ENCODE results near the gene HECW1.
"Not testable (repeated sequence)": the region's sequence is repeated elsewhere in the genome, so short reads cannot be mapped to it uniquely, and the experiment has no call there.

HECW1 gene

DNA sequence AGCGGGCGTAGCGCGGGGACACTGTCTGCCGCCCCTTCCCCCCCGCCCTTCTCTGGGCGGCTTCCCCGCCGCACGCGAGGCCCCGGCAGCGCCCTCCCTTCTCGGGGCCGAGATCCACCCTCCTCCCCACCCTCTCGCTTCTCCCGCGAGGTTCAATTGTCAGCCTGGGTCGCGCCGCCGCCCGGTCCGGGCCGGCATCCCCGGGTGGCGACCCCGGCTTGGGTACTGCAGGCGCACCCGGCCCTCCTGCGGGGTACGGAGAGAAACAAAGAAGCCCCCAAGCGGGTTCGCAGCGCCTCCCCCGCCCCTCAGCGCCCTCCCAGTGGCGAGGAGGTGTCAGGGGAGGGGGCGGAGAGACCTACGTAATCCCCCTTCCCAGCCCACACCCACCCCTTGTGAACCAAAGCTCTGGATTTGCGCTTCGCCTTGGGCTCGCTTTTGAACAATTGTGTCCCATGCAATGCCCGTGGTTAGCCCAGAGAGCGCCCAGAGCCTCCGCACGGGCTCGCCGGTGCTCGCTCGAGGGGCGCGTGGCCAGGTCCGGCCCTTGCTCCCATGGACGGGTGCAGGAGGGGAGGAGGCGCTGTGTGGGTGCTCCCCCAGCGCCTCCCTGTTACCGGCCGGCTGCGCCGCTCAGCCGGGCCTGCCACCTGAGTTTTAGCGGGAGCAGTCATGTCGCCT lies 634 bp downstream of the HECW1 start:
- no peak for DNase-seq

DNA sequence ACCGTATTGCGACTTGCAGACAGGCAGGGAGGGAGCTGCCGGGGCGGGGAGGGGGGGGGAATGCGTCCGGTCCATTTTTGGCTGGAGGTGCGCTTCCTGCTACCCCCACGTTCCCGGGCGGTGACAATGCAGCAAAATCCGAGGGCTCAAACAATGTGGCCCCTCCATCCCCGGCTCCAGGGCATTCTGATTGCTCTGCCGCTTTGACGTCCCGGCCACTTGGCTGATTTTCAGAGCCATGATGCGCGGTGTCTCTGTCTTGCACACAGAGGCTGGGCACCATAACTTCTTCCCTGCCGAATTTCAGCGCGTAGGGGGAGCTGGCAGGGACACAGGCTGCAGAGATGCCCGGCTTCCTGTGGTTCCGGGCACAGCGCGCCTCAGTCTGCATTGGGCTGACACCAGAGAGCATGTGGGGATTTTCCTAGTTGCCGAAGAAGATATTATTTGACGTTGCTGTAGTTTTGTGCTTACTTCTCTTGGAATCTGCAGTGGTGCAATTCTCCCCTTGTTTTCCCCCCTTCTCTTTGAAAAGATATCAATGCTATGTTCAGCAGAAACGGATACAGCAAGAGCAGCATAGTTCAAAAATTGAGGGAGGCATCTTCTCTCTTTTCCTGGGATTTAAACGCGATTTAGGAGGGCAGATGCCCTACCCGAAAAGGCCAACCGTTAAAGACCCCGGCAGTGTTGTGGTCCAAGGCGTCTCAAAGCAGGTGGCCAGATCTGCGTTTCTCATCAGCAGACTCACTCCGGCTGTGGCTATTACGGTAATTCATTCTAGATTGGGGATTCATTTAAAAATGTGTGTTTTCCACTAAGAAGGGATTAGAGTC lies 1.4 kb downstream of the HECW1 start:
- no peak for DNase-seq

DNA sequence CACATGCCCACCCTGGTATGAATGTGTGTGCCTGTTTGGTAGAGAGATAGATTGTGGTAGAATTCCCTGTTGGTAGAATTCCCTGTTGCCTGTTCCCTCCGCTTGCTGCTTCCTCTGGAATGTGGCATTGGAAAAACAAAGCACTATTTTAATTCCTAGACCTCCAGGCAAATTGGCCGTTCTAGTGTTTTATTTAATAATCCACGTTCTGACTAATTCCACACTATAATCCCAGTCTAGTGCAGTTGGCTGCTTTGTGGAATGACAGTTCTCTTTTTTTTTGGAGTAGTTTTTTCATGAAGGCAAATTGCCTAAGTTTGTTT lies 2.0 kb downstream of the HECW1 start:
- no peak for DNase-seq

DNA sequence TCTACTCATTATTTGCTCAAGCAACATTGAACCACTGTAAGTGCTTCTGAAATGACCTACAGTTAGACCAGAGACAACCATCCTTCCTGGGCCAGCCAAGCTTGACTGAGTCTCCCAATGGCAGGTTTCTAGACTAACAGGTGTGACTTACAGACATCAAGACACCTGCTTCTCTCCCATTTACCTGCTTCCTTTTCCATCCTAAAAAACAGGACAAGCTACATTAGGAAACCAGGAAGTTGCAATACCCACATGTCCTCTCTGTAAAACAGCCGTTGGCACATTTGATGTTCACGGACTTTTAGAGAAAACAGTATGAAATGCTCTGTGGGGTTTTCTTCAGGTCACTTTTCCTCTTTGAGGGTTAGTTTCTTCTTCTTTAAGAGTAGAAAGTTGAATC lies 4.0 kb downstream of the HECW1 start:
- DNase-seq = no peak

DNA sequence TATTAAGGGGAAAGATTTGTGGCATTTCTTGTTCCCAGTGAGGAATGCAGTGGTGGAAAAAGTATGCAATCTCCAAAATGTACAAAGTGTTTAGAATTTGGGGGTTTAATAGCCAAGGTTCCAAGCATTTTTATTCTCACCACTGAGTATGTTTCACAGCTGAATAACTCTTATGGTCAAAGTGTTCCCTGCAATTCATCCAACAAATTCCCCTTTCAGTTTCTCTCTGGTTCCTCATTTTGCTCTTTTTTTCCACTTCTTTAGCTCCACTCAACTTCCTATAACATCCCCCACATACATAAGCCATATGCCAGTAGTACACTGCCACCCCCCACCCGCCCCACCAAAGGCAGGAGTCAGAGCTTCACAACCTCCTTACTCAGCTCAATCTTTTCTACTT lies 4.6 kb downstream of the HECW1 start:
- no peak for DNase-seq

DNA sequence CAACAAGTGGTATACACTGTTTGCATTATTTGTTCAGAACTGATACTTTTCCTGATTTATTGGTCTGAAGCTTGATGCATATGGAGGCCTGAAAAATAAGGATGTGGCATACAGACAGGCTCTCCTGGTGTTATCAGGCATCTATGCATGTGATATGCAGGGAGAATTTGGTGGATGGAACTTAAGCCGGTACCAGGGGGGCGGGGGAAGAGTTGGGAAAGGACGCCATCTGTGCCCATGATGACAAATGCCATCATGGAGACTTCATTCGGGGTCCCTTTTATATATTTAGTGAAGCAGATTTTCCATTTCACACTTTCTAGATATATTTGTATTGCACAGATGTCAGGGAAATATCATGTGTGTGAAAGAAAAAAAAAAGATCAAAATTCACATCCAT lies 5.4 kb downstream of the HECW1 start:
- DNase-seq = no peak

DNA sequence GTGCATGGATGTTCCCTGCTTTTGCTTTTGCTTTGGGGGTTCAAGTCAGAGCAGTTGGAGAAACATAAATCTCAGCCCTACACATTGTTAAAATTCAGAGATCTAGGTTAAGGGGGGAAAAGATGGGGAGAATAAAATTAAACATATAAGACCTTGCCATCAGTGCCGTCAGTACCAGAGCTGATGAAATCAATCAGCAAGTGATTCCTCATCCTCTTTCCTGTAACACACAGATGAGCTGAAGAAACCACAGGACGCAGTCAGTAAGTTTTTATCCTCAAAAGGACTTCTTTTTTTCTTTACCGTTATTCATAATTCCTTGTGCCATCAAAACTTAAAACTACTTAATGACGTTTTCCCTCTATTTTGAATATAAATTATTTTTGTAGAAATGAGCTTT lies 5.9 kb downstream of the HECW1 start:
- no peak for DNase-seq

DNA sequence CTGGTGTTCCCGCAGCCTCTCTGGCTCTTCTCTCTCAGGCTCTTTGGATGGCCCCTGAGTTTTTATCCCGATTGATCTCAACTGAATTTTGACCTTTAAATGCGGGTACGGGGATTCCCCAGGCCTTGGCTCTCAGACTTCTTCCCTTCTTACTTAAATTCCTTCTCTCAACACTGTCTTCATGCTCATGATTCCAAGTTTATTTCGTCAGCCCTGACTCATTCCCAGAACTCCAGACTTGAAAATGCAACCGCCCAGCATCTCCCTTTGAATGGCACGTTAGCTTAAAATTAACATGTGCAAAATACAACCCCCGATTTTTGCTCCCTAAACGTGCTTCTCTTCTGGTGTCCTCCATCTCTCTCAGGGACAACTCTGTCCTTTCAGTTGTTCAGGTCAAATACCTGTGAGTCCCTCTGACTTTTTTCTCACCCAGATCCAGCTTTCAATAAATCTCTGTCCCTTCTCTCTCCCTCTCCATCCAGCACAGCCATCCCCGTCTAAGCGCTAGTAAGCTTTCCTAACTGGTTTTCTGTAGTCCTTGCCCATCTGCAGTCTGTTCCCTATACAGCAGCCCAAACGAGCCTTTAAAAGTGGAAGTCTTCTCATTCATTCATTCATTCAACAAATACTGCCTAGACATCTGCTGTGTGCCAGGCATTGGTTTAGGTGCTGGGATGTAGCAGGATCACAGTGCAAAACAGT lies 7.1 kb downstream of the HECW1 start:
- no peak for DNase-seq

DNA sequence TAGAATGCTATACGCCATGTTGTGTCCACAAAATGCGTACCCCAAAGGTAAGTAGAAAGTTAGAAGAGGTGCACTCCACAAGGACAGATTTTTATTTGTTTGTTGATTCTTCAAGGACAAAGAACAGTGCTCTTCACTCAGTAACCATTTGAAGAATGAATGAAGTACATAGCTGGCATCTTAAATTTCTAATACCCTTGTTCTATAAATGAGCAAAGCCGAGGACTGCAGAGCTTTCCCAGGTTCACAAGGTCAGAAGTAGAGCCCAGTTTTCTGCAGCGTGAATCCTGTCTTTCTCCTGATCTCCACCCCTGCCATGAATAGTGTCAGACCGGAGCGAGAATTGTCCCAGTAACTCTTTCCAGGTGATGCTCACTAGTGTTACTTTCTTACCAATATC lies 9.5 kb downstream of the HECW1 start:
- no peak for DNase-seq

DNA sequence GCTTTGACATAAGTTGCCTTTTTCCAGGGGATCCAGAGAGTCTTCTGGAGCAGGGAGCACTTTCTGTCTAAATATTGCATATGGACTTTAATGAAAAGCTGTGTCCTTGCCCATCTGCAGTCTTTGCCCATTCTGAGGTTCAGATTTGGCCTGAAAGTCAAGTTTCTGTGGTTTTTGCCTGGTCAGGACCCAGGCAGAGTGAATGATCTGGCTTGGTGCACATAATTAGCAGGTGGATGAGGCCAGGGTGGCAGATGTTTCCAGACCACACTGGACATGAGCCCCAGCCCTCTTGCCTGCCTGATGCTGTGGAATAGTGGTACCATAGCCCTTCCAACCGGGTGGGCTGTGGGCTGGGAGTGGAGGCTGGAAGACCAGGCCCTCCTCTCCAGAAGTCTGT lies 11.0 kb downstream of the HECW1 start:
- DNase-seq = no peak

DNA sequence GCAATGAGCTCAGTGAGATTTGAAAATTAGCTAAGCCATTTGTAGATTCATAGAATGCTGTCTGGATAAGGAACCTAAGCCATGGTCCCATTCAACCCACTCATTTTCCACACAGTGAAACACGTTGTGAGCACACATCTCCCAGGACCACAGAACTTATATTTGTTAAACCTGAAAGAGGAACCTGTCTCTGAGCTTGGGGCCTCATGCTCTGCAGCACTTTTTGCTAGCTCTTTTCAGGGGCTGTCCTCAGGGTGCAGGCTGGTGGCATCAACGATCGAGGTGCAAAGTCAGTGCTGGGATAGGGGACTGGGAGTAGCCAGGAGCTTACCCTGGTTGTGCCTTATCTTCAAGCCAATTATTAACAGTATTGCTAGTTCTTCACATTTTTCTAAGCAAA lies 11.9 kb downstream of the HECW1 start:
- DNase-seq = no peak

DNA sequence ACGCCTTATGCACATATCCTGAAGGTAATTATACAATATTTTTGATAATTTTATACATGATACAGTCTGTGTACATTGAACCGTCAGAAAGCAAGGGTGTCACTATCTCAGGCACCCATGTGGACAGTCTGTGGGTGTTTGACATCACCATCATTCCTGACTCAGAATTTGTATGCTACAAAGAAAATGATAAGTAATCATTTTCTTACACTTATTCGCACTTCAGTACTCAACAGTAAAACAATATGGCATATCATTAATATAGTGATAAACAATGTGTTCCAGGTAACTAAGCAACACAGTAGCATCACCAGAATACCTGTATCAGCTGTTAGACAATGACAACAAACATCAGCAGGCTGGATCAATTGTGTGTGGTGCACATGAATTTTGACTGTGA lies 17.9 kb downstream of the HECW1 start:
- DNase-seq = no peak

DNA sequence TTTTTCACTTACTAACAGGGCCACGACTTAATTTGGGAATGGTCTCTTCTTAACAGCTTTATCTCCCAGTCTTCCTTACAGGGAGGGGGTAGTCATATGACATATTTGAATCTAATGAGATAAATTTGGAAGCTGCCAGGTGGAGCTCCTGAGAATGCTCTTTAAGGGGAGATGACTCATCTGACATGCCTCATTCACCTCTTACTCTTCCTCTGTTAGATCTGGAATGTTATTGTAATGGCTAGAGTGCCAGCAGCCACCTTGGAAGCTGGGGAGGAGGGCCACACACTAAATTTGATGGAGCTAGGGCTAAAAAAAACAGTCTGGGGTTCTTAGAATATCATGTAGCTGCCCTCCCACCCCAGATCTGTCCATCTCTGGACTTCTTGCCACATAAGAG lies 22.7 kb downstream of the HECW1 start:
- DNase-seq = no peak

DNA sequence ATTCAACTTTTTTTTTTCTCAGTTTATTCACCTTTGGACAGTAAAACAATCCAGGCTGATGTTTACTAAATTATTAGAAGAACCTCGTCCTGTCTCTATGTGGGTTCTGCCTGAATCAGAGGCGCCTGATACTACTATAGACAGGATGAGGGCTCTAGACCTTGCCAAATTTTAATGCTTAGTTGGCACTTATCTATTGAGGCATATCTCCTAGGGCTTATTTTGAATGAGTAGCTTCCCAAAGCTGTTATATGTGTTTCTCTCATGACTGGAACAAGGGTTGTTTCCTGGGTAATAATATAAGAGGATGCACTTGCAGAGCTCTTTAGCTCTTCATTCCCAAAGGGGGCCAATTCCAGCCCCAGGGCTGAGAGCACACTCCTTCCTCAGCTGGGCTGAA lies 23.6 kb downstream of the HECW1 start:
- no peak for DNase-seq

DNA sequence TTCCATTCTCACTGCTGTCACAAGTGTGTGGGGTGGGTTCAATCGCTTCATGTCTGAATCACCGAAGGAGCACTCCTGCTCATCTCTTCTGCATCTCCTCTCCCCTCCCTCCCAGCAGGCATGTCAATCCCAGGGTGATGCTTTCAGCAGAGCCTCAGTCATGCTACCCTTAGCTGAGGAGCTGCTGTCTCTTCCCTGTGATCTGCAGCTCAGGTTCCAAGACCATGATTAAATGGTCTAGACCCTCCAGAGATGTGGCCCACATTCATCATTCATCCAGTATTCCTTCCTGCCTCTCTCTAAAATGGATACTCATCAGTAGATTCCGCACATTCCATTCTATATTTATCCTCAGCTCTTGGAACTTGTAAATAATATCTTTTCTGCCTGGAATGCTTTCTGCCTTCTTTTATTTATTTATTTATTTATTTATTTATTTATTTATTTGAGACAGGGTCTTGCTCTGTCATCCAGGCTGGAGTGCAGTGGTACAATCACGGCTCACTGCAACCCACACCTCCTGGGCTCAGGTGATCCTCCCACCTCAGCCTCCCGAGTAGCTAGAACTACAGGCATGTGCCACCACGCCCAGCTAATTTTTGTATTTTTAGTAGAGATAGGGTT lies 24.8 kb downstream of the HECW1 start:
- DNase-seq = not testable (repeated sequence)

DNA sequence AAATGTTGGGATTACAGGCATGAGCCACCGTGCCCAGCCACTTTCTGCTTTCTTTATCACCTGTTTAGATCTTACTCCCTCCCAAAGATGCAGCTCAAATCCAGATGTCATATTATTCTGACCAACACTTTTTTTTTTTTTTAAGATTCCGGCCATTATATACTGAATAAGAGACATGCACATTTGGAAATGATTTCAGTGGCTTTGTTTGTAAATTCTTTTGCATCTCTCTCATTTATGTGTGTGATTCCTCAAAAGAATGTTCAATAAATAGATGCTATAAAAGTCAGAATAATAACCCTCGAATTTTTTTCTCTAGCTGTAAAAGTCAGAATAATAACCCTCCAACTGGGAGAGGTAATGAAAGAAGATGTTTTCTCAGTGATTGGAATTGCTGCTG lies 25.4 kb downstream of the HECW1 start:
- no peak for DNase-seq

DNA sequence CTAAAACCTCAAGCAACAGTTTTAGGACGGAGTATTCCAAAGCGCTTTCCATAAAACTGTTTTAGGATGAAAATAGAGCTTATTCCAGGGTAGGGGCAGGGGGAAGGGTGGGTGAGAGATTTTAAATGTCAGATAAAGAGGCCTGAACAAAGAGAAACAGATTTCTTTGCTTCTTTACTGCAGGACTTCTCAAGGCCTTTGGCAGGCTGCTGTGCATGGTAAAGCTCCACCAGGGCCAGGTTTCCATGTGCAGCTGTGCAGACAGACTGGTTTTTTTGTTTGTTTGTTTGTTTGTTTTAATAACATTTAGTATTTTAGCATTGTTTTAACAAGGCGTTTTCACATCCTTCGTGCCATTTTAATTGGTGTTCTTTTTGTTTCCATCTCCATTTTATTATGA lies 26.3 kb downstream of the HECW1 start:
- no peak for DNase-seq

DNA sequence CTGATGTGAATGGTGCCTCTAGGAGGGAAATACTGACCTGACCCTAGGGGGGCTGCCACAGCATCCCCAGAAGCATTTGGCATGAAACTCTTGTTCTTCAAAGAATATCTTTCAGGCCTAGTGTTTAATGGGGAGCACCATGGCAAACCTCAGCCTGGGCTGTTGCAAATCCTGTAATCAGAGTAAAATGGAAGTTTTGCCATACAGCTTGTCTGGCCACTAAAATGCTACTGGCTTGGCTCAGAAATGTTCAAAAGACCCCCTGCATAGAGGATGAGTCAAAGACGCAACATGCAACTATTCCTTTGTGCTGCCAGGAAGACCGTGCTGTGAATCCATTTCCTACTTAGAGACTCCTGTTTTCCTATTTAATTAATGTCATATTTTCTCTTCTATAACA lies 26.7 kb downstream of the HECW1 start:
- no peak for DNase-seq

DNA sequence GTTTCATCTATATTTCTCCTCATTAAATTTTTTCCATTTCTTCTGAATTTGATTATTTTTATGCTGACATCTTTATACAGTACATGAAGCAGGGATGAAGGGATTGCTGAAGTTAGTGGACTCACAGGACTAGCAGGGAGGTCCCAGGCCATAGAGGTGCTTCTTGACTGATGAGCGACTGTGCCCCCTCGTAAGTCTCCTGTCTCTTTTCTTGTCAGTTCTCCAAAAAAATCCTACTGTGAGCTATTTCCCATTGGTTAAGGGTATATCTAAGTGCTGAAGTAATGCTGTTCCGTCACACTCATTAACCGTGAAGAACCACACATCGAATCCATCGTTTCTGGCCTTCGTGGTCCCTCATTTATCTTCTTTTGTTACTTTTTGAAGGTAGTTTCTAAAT lies 27.7 kb downstream of the HECW1 start:
- DNase-seq = no peak

DNA sequence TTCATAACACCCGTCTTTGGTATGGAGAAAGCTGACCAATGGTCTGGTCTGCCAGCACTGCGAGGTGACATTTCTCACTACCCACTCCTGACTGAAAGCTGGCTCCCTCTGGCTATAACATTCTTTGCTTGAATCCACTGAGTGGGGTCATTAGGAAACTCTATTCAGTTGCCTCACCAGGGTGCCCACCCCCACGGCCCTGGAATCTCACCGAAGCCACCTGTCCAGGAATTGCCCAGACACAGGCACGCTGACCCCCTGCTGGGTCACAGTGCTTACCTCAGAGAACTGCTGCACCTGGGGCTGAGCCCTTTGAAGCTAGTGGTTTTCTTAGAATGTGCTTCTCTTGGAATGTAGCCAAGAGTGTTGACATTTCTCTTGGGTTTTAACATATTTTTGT lies 28.6 kb downstream of the HECW1 start:
- DNase-seq = no peak

DNA sequence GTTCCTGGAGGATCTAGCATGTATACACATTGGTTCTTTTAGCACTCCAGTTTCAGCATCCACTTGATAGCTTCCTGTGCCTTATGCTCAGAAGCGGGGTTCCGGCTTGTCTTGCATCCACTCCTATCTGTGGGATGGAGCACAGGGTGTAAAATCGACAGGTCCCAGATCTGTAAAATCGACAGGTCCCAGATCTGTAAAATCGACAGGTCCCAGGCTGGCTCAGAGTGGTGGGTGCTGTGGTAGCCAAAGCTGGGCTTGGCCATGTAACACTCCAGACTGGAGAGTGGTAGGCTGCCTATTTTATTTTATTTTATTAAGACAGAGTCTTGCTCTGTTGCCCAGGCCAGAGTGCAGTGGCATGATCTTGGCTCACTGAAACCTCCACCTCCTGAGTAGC lies 30.3 kb downstream of the HECW1 start:
- DNase-seq = no peak

DNA sequence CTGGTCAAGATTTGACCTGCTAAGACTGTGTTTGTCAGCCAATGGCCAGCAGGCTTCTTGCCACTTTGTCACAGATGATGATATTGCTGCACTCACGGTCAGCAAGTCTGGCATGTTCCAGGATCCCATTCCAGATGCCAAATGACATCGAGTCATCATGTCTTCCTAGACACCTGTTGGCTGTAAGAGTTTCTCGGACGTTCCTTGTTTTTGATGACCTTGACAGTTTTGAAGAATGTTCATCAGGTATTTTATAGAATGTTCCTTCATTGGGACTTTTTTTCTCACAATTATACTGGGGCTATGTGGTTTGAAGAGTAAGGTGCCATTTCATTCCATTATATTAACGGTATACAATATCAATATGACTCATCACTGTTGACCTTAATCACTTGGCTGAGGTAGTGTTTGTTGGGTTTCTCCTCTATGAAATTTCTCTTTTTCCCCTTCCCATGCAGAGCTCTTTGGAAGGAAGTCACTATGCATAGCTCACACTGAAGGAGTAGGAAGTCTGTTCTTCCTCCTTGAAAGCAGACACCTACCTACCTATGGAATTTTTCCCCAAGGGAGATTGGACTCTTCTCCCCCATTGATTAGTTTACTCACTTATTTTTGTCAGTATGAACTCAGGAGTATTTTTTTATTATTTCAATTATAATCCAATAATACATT lies 31.6 kb downstream of the HECW1 start:
- DNase-seq = no peak

DNA sequence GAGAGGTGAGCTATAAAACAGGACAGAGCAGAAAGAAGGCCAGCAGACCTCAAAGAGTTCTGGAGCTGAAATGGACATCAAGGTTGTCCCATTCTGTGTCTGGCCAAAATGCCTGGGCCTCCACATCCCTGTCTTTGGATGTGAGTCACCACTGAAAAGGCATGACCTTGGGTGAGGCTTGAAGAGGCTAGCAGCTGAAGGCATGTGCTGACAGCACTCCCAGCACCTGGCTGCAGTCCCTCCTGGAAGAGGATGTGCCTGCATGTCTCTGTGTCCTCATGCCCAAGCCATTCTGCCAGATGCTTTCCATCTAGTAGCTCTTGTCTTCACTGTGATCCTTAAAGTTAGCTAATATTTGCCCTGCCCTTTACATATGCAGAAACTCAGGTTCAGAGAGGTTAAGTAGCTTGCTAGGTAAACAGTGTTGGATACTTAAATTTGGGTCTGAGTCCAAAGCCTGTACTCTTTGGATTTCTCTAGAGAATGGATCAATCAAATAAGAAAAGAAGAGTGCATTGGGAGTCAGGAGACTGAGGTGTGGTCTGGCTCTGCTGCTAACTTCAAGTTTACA lies 35.8 kb downstream of the HECW1 start:
- no peak for DNase-seq
